H1 (cell line): ENCODE measurements around the gene ZNF446.

Experiments used
- BRCA1 ChIP-seq: IDR thresholded peaks from 2 replicates; pipeline ENCODE4 v1.6.1; 2012; ENCODE audit warnings: low read depth, low read length, improper control_type of control experiment
- GABPA ChIP-seq: IDR thresholded peaks from 2 replicates; pipeline ENCODE4 v1.6.1; 2011; ENCODE audit warnings: mild to moderate bottlenecking, low read length, moderate library complexity, borderline replicate concordance; ENCODE audit not compliant: insufficient read depth
- POLR2A ChIP-seq, 2 experiments: IDR thresholded peaks; 1 replicate in 1 of 2; 2 replicates in 1 of 2; pipeline ENCODE4 v1.6.1; 2011; ENCODE audit warnings: low read depth in 2 of 2, low read length in 2 of 2, mild to moderate bottlenecking in 2 of 2; ENCODE audit errors: control extremely low read depth in 1 of 2
- POLR2AphosphoS5 ChIP-seq: IDR thresholded peaks from 2 replicates; pipeline ENCODE4 v1.6.1; 2011; ENCODE audit warnings: low read depth, low read length
- SIX5 ChIP-seq: IDR thresholded peaks from 2 replicates; pipeline ENCODE4 v1.6.1; 2011; ENCODE audit warnings: mild to moderate bottlenecking, low read depth, low read length
- TF ChIP-seq, protein P1 (sequence below), 3 experiments: IDR thresholded peaks; 1 replicate in 2 of 3; 2 replicates in 1 of 3; pipeline versions ENCODE4 v1.5.1 to v1.6.1; 2011; ENCODE audit warnings: low read length in 3 of 3, mild to moderate bottlenecking in 3 of 3, inconsistent platforms in 2 of 3, low read depth in 1 of 3, moderate library complexity in 1 of 3; ENCODE audit not compliant: insufficient read depth in 1 of 3; ENCODE audit errors: control extremely low read depth in 1 of 3
- TF ChIP-seq, protein P2 (sequence below): IDR thresholded peaks from 2 replicates; pipeline ENCODE4 v1.6.1; 2012; ENCODE audit warnings: low read length, inconsistent platforms

DNA sequence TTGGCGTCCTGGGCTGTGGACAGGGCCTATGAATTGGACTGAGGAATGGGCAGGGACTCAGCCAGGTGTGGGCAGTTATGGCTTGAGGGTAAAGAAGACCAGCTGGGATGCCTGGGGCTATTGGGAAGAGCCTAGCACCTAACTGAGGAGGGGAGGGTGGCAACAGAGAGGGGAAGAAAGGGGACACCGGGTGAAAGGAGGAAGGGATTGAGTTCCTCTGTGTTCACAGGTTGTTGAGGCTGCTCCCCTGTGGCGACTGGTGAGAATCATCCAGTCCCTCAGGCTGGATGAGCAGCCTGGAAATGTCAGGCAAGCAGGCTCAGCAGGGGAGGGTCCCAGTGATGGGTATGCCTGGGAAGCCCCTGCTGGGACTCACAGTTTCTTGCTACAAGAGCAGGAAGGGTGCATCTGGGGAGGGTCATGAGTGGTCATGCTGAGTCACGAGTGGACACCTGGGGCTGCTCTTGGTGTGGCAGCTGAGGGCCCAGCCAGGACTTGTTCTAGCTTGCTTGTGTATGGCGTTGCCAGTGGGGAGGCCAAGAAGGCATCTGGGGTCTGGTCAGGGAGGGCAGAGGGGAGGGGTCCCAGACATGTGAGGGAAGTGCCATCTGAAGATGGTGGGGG, 7.8 kb upstream of the ZNF446 start:
- no peak for TF ChIP-seq GABPA
- TF ChIP-seq, protein P1, sequence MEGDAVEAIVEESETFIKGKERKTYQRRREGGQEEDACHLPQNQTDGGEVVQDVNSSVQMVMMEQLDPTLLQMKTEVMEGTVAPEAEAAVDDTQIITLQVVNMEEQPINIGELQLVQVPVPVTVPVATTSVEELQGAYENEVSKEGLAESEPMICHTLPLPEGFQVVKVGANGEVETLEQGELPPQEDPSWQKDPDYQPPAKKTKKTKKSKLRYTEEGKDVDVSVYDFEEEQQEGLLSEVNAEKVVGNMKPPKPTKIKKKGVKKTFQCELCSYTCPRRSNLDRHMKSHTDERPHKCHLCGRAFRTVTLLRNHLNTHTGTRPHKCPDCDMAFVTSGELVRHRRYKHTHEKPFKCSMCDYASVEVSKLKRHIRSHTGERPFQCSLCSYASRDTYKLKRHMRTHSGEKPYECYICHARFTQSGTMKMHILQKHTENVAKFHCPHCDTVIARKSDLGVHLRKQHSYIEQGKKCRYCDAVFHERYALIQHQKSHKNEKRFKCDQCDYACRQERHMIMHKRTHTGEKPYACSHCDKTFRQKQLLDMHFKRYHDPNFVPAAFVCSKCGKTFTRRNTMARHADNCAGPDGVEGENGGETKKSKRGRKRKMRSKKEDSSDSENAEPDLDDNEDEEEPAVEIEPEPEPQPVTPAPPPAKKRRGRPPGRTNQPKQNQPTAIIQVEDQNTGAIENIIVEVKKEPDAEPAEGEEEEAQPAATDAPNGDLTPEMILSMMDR (IDR thresholded peaks at IDR 0.05; ENCODE audit: control extremely low read depth in 1 of 3, insufficient read depth in 1 of 3, low read depth in 1 of 3, low read length in 3 of 3) = no peak
- no peak for TF ChIP-seq POLR2AphosphoS5
- no peak for TF ChIP-seq POLR2A (IDR thresholded peaks at IDR 0.05; ENCODE audit: control extremely low read depth in 1 of 2, low read depth in 2 of 2, low read length in 2 of 2)
- TF ChIP-seq SIX5 = no peak
- TF ChIP-seq, protein P2, sequence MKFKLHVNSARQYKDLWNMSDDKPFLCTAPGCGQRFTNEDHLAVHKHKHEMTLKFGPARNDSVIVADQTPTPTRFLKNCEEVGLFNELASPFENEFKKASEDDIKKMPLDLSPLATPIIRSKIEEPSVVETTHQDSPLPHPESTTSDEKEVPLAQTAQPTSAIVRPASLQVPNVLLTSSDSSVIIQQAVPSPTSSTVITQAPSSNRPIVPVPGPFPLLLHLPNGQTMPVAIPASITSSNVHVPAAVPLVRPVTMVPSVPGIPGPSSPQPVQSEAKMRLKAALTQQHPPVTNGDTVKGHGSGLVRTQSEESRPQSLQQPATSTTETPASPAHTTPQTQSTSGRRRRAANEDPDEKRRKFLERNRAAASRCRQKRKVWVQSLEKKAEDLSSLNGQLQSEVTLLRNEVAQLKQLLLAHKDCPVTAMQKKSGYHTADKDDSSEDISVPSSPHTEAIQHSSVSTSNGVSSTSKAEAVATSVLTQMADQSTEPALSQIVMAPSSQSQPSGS = no peak
- TF ChIP-seq BRCA1 = no peak
